WTC11 (cell line): ENCODE data around the gene DNAJB5. TPM values are rescaled to one million over a fixed set of nuclear protein-coding genes. Genes with fewer than 3 reads are reported as not detected.

Experiments used
- ATAC-seq: fragments of 200-7000 bp; cut with Tn5 transposase; 2 replicates; pipeline ENCODE4 v1.10.0; 2021; ENCODE audit warnings: mild to moderate bottlenecking, moderate library complexity
- CTCF ChIA-PET: fragments of 300-600 bp; sonication (Branson Sonifier 250); formaldehyde crosslinking; loops from one replicate; lab custom pipeline; 2021; ENCODE audit warnings: antibody characterized with exemption; lab: Charles Lee
- POLR2A ChIA-PET: fragments of 350-600 bp; sonication (Branson Sonifier 250); formaldehyde crosslinking; loops from one replicate; lab custom pipeline; 2021; ENCODE audit warnings: antibody characterized with exemption; lab: Charles Lee
- DNase-seq: peaks from one replicate; pipeline ENCODE4 v3.0.0; 2021; ENCODE audit warnings: low spot score
- H3K27ac Mint-ChIP-seq: 2 replicates; pipeline ENCODE4 v1.8.0; 2021; ENCODE audit warnings: mixed read lengths
- H3K27me3 Mint-ChIP-seq: 2 replicates; pipeline ENCODE4 v1.8.0; 2021; ENCODE audit warnings: low read depth, mild to moderate bottlenecking, moderate library complexity, mixed read lengths
- H3K36me3 Mint-ChIP-seq: 2 replicates; pipeline ENCODE4 v1.8.0; 2021; ENCODE audit warnings: mixed read lengths
- H3K4me1 Mint-ChIP-seq: 2 replicates; pipeline ENCODE4 v1.8.0; 2022; ENCODE audit warnings: mixed read lengths
- H3K4me3 Mint-ChIP-seq: 2 replicates; pipeline ENCODE4 v1.8.0; 2021; ENCODE audit warnings: mild to moderate bottlenecking, moderate library complexity, mixed read lengths
- H3K9me3 Mint-ChIP-seq: 2 replicates; pipeline ENCODE4 v1.8.0; 2021; ENCODE audit warnings: mixed read lengths
- ARID4B ChIP-seq: sonication (generic); formaldehyde crosslinking; IDR thresholded peaks from 2 replicates; pipeline ENCODE4 v1.8.0; 2023; ENCODE audit warnings: missing genetic modification reagents, mild to moderate bottlenecking, borderline replicate concordance
- CTCF ChIP-seq: fragments of 200-600 bp; IDR thresholded peaks from 2 replicates; pipeline ENCODE4 v1.8.0; 2022; ENCODE audit warnings: antibody characterized with exemption
- ELF4 ChIP-seq: sonication (generic); formaldehyde crosslinking; IDR thresholded peaks from 2 replicates; pipeline ENCODE4 v1.8.1; 2022; ENCODE audit warnings: low read depth, mild to moderate bottlenecking, moderate library complexity, missing genetic modification reagents
- ERG ChIP-seq: fragments of 250-450 bp; sonication (Bioruptor Pico); IDR thresholded peaks from 2 replicates; pipeline ENCODE4 v1.8.0; 2021; ENCODE audit warnings: mild to moderate bottlenecking
- ESRRA ChIP-seq: sonication (generic); formaldehyde crosslinking; IDR thresholded peaks from 2 replicates; pipeline ENCODE4 v1.8.1; 2022; ENCODE audit warnings: mild to moderate bottlenecking, missing genetic modification reagents, borderline replicate concordance
- FOXK1 ChIP-seq: sonication (generic); formaldehyde crosslinking; IDR thresholded peaks from 2 replicates; pipeline ENCODE4 v1.8.0; 2022; ENCODE audit warnings: mild to moderate bottlenecking, moderate library complexity, missing genetic modification reagents
- FOXP4 ChIP-seq: sonication (generic); formaldehyde crosslinking; IDR thresholded peaks from 2 replicates; pipeline ENCODE4 v1.8.0; 2022; ENCODE audit warnings: mild to moderate bottlenecking, missing genetic modification reagents
- OVOL2 ChIP-seq: fragments of 250-450 bp; sonication (Bioruptor Pico); IDR thresholded peaks from 2 replicates; pipeline ENCODE4 v1.9.0; 2021; ENCODE audit warnings: mild to moderate bottlenecking, borderline replicate concordance
- STAT6 ChIP-seq: sonication (generic); formaldehyde crosslinking; conservative IDR thresholded peaks from 2 replicates; pipeline ENCODE4 v1.8.1; 2023; ENCODE audit warnings: mild to moderate bottlenecking, low read depth, missing genetic modification reagents, moderate library complexity
- ZNF121 ChIP-seq: sonication (generic); formaldehyde crosslinking; IDR thresholded peaks from 2 replicates; pipeline ENCODE4 v1.8.0; 2023; ENCODE audit warnings: missing genetic modification reagents
- ZNF281 ChIP-seq: sonication (generic); formaldehyde crosslinking; IDR thresholded peaks from 2 replicates; pipeline ENCODE4 v1.8.0; 2023; ENCODE audit warnings: mild to moderate bottlenecking, missing genetic modification reagents
- ZNF396 ChIP-seq: fragments of 250-450 bp; sonication (Bioruptor Pico); IDR thresholded peaks from 2 replicates; pipeline ENCODE4 v1.8.0; 2021; ENCODE audit warnings: mild to moderate bottlenecking, moderate library complexity, borderline replicate concordance
- total RNA-seq: library from RNA; stranded (reverse); gene quantifications from 3 replicates; pipeline ENCODE4 v1.2.3, GENCODE V29; 2021

DNAJB5 gene
- total RNA-seq, 1 experiment from 2014 or later, result 30.0 TPM

- TF ChIP-seq STAT6 (CRISPR knock-in tag), result no peak
- no peak for TF ChIP-seq ESRRA (CRISPR knock-in tag)
- TF ChIP-seq ZNF121 (CRISPR knock-in tag), result 0 out of 2 replicates have a peak, but pooled peaks have one; percentile 28
- Mint-ChIP-seq H3K9me3 (peaks cover 20% of the 10 kb centered on the region), H3K27ac (no peak overlapping the region), H3K4me1 (peaks cover 10% of the 10 kb centered on the region), H3K4me3 (peak overlapping the region; percentile 33), H3K27me3 (no peaks in the 10 kb centered on the region), H3K36me3 (peaks cover 7% of the 10 kb centered on the region)
- POLR2A ChIA-PET, result interaction anchor here (0.6 to 0.7 kb wide), 3 partner anchors 37 to 535 kb away, joined by 4 to 8 read pairs (median 8); partner anchors contain the start of gene VCP
- peak; percentile 34 for DNase-seq
- ATAC-seq, result peak; percentile 76
- CTCF ChIA-PET, result interaction anchor here (0.6 to 1.7 kb wide), 5 partner anchors 8 to 137 kb away, joined by 3 to 7 read pairs (median 4); no protein-coding TSS in a partner anchor
Measured at GRCh38 chr9:35035851-35036701, 46.5 kb downstream of the DNAJB5 start.

GRCh38 chr9:35042081-35042604 is 52.6 kb downstream of the DNAJB5 start:
- CTCF ChIA-PET, result interaction anchor here (0.9 to 1.1 kb wide), 2 partner anchors 9 to 48 kb away, joined by 3 to 8 read pairs; no protein-coding TSS in a partner anchor
- no peaks in the 10 kb centered on the region for H3K27me3 Mint-ChIP-seq
- POLR2A ChIA-PET, result no interaction called here
- no peak overlapping the region for H3K4me3 Mint-ChIP-seq
- H3K4me1 Mint-ChIP-seq, result peaks cover 20% of the 10 kb centered on the region
- TF ChIP-seq ZNF281 (CRISPR knock-in tag), result no peak
- no peak for TF ChIP-seq FOXK1 (CRISPR knock-in tag)
- TF ChIP-seq ZNF396, result no peak
- TF ChIP-seq ELF4 (CRISPR knock-in tag), result no peak
- TF ChIP-seq, all 79 proteins: peak for 0
- Mint-ChIP-seq H3K36me3 (peaks cover 19% of the 10 kb centered on the region), H3K9me3 (peaks cover 17% of the 10 kb centered on the region), H3K27ac (no peak overlapping the region)
- DNase-seq (no peak), ATAC-seq (no peak; the same call in 1 of the 2 replicates)

GRCh38 chr9:35042891-35043545 is 53.5 kb downstream of the DNAJB5 start:
- H3K4me1 Mint-ChIP-seq, result peaks cover 20% of the 10 kb centered on the region
- H3K27me3 Mint-ChIP-seq, result no peaks in the 10 kb centered on the region
- DNase-seq, result no peak
- no peak for ATAC-seq
- ChIA-PET CTCF (interaction anchor here (0.6 to 2.6 kb wide), 6 partner anchors 8 to 143 kb away, joined by 3 to 16 read pairs (median 4); partner anchors contain the start of gene VCP), POLR2A (no interaction called here)
- H3K36me3 Mint-ChIP-seq, result peaks cover 23% of the 10 kb centered on the region
- H3K9me3 Mint-ChIP-seq, result peaks cover 17% of the 10 kb centered on the region
- no peak overlapping the region for H3K27ac Mint-ChIP-seq
- no peak overlapping the region for H3K4me3 Mint-ChIP-seq
- TF ChIP-seq OVOL2 (CRISPR knock-in tag), result no peak
- TF ChIP-seq ERG (CRISPR knock-in tag), result no peak
- TF ChIP-seq FOXP4 (CRISPR knock-in tag), result no peak
- no peak for TF ChIP-seq ARID4B (CRISPR knock-in tag)
- no peak for TF ChIP-seq CTCF
